ENCODE data around the gene TFF1.
"Not testable (repeated sequence)": the region's sequence is repeated elsewhere in the genome, so short reads cannot be mapped to it uniquely, and the experiment has no call there.

Gene TFF1

GRCh38 chr21:42366292-42367010 is at the start of gene TFF1:
Gene TFF1, minus strand, starts transcription at chr21:42366535. Its CDS starts 40 bp downstream, at chr21:42366495.
- no peak for DNase-seq (ENCODE audit: low read depth)

GRCh38 chr21:42414928-42415769 is 48.8 kb upstream of the TFF1 start:
- peak; percentile 78 for DNase-seq (ENCODE audit: low read depth)

GRCh38 chr21:42414553-42414927 is 48.2 kb upstream of the TFF1 start:
- DNase-seq (ENCODE audit: low read depth) = no peak

DNA sequence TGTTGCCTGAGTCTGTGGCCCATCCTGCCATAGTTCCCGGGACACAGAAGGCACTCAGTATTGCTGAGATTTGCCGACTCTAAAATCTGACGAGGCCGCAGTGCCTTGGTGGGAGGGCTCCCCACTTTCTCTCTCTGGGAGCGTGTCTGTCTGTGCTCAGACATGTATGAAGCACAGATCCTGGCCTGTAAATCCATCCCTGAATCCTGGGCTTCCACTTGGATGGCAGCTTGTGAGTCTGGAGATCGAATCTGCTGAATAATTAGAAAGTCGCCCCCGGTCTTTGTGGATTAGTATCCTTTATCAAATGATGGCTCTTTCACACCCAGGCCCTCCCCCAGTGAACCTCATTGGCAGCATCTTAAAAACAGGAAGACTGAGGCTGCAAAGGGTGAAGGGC is 47.7 kb upstream of the TFF1 start:
- DNase-seq (ENCODE audit: low read depth) = no peak

GRCh38 chr21:42413500-42413899 is 47.2 kb upstream of the TFF1 start:
- no peak for DNase-seq (ENCODE audit: low read depth)

- no peak for DNase-seq (ENCODE audit: low read depth)
These were observed 46.8 kb upstream of the TFF1 start for GRCh38 chr21:42413093-42413492.

GRCh38 chr21:42412636-42412933 is 46.2 kb upstream of the TFF1 start:
- no peak for DNase-seq (ENCODE audit: low read depth)

- DNase-seq (ENCODE audit: low read depth) = no peak
These were observed 45.7 kb upstream of the TFF1 start for GRCh38 chr21:42411891-42412635.

- no peak for DNase-seq (ENCODE audit: low read depth)
These were observed 45.0 kb upstream of the TFF1 start for GRCh38 chr21:42411197-42411869.

GRCh38 chr21:42409366-42409765 is 43.0 kb upstream of the TFF1 start:
- no peak for DNase-seq (ENCODE audit: low read depth)

DNA sequence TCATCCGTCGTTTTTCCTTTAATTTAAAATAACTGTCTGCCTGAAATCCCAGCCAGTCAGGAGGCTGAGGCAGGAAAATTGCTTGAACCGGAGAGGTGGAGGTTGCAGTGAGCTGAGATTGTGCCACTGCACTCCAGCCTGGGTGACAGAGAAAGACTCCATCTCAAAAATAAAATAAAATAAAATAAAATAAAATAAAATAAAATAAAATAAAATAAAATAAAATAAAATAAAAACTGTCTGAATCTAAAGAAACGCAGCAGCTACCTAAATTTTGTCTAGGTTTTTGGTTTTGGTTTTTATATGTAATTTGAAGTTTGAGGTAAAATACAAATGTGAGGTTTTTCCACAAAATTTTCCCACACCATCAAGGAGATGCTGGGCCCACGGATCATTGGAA is 42.4 kb upstream of the TFF1 start:
- DNase-seq (ENCODE audit: low read depth) = not testable (repeated sequence)

DNA sequence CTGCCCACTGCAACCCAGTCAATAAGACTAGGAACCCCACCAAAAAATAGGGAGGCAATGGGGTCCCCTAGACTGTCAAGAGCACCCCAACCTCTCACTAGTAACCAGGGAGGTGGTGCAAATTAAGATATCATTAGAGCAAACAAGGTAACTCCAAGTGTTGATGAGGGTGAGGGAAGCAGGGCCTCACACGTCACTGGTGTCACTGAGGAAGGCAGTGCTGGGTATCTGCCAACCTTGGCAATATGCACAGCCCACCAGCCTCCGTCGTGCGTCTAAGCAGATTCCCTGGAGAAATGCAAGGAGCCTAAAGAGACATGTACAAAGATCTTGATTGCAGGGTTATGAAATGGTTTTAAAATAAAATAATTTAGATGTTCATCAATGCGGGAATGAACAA is 41.1 kb upstream of the TFF1 start:
- no peak for DNase-seq (ENCODE audit: low read depth)

GRCh38 chr21:42406866-42407265 is 40.5 kb upstream of the TFF1 start:
- no peak for DNase-seq (ENCODE audit: low read depth)

GRCh38 chr21:42406201-42406621 is 39.9 kb upstream of the TFF1 start:
- DNase-seq (ENCODE audit: low read depth) = no peak

GRCh38 chr21:42405064-42406013 is 39.0 kb upstream of the TFF1 start:
- no peak for DNase-seq (ENCODE audit: low read depth)

GRCh38 chr21:42404539-42404938 is 38.2 kb upstream of the TFF1 start:
- no peak for DNase-seq (ENCODE audit: low read depth)

DNA sequence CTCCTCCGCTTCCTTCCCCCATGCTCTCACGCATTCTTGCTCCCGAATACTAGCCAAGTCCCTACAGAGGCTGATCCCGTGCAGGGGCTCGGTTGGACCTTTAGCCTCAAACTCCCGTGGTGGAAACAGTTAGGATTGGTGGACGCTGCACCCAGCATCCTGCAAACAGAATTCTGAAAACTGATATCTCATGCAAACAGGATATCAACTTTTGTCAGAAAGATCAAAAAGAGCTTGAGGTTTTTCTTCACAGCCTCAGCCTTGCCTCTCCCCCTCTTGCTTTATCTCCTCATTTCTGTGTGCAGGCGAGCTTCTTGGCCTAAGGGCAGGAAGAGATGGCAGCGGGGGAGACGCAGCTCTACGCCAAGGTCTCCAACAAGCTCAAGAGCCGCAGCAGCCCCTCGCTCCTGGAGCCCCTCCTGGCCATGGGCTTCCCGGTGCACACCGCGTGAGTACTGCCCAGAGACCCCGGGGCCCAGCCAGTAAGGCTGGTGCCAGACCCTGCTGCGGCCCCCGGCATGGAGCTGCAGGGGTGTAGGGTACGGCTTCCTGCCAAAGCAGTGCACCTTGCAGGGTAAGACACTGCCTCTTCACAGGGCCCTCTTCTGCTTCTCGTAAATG is 37.4 kb upstream of the TFF1 start, which contains the start of gene UBASH3A:
Gene UBASH3A (plus strand): TSS at position 292 of the 621 bp plus-strand sequence. CDS start 44 bp downstream, at position 336.
- no peak for DNase-seq (ENCODE audit: low read depth)

- no peak for DNase-seq (ENCODE audit: low read depth)
These were observed 35.5 kb upstream of the TFF1 start for GRCh38 chr21:42401820-42402251.

DNA sequence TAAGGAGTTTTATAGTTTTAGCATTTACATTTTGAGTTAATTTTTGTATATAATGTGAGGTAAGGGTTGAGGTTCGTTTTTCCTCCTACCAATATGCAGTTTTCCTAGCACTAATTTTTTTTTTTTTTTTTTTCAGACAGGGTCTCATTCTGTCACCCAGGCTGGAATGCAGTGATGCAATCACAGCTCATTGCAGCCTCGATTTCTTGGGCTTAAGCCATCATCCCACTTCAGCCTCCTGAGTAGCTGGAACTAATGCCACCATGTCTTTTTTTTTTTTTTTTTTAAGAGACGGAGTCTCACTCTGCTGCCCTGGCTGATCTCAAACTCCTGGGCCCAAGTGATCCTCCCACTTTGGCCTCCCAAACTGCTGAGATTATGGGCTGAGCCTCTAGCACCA is 34.8 kb upstream of the TFF1 start:
- DNase-seq (ENCODE audit: low read depth) = no peak

DNA sequence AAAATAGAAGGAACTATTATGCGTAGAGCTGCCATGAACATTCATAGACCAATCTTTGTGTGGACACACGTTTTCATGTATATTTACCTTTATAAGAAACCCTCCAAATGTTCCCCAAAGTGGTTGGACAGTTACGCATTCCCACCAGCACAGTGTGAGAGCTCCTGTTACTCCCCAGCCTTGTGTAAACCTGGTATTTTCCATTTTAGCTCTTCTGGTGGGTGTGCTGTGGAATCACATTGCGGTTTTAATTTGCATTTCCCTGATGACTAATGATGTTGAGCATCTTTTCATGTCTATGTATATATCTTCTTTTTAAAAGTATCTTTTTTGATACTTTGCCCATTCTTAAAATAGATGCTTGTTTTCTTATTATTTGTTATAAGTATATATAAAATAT is 34.2 kb upstream of the TFF1 start:
- no peak for DNase-seq (ENCODE audit: low read depth)
